ENCODE results near the gene SLIT3. TPM values are rescaled to one million over a fixed set of nuclear protein-coding genes. Genes with fewer than 3 reads are reported as not detected.

Gene SLIT3
- total RNA-seq, 1 experiment from 2014 or later, result not detected

GRCh38 chr5:168726342-168726741 is 574.6 kb downstream of the SLIT3 start:
- TF ChIP-seq EZH2 (IDR thresholded peaks at IDR 0.05; ENCODE audit: low read depth), result no peak
- no peak for TF ChIP-seq CTCF (conservative IDR thresholded peaks at IDR 0.05)
- H3K36me3 ChIP-seq (ENCODE audit: low read depth), result no peaks in the 10 kb centered on the region
- ChIA-PET CTCF (no interaction called here), POLR2A (ENCODE audit: unreplicated experiment) (no interaction called here)
- no peaks in the 10 kb centered on the region for H3K9me3 ChIP-seq (ENCODE audit: insufficient read depth, low read depth)
- H3K27ac ChIP-seq, result no peak overlapping the region
- no peaks in the 10 kb centered on the region for H3K79me2 ChIP-seq (ENCODE audit: low read depth)
- no peaks in the 10 kb centered on the region for H4K20me1 ChIP-seq (ENCODE audit: insufficient read depth)
- peaks cover 27% of the 10 kb centered on the region; the same call in 1 of the 2 replicates for H3K27me3 ChIP-seq (ENCODE audit: insufficient read depth, low read depth)
- H3F3A ChIP-seq (ENCODE audit: insufficient read depth, low read depth), result no peaks in the 10 kb centered on the region
- DNase-seq, result no peak
- BruUV-seq (replicated peaks), result no TSS peak
- H3K9me2 ChIP-seq (ENCODE audit: insufficient read depth), result no peaks in the 10 kb centered on the region
- no peak overlapping the region for H3K4me2 ChIP-seq
- no peak overlapping the region for H3K4me3 ChIP-seq
- H3K4me1 ChIP-seq (replicated peaks; ENCODE audit: insufficient read depth), result no peaks in the 10 kb centered on the region
- intact Hi-C loops (cut with micrococcal nuclease; ENCODE audit: unreplicated experiment), result no loop called here
- no peak overlapping the region for H2AFZ ChIP-seq

GRCh38 chr5:168724227-168724626 is 576.7 kb downstream of the SLIT3 start:
- ChIA-PET POLR2A (ENCODE audit: unreplicated experiment) (no interaction called here), CTCF (no interaction called here)
- intact Hi-C loops (cut with micrococcal nuclease; ENCODE audit: unreplicated experiment), result no loop called here
- no peak overlapping the region for H3K4me2 ChIP-seq
- H3K79me2 ChIP-seq (ENCODE audit: low read depth), result no peaks in the 10 kb centered on the region
- H3K4me1 ChIP-seq (replicated peaks; ENCODE audit: insufficient read depth), result no peaks in the 10 kb centered on the region
- no peak overlapping the region for H3K27ac ChIP-seq
- H4K20me1 ChIP-seq (ENCODE audit: insufficient read depth), result no peaks in the 10 kb centered on the region
- H3K36me3 ChIP-seq (ENCODE audit: low read depth), result no peaks in the 10 kb centered on the region
- no peak for DNase-seq
- H3K27me3 ChIP-seq (ENCODE audit: insufficient read depth, low read depth), result peaks cover 48% of the 10 kb centered on the region
- H2AFZ ChIP-seq, result no peak overlapping the region
- H3K4me3 ChIP-seq, result no peak overlapping the region
- no peaks in the 10 kb centered on the region for H3K9me2 ChIP-seq (ENCODE audit: insufficient read depth)
- no peaks in the 10 kb centered on the region for H3F3A ChIP-seq (ENCODE audit: insufficient read depth, low read depth)
- TF ChIP-seq EZH2 (IDR thresholded peaks at IDR 0.05; ENCODE audit: low read depth), result no peak
- TF ChIP-seq CTCF (conservative IDR thresholded peaks at IDR 0.05), result no peak
- no peaks in the 10 kb centered on the region for H3K9me3 ChIP-seq (ENCODE audit: insufficient read depth, low read depth)
- BruUV-seq (replicated peaks), result no TSS peak

GRCh38 chr5:168723037-168723436 is 577.9 kb downstream of the SLIT3 start:
- no peak for DNase-seq
- H3K79me2 ChIP-seq (ENCODE audit: low read depth), result no peaks in the 10 kb centered on the region
- H4K20me1 ChIP-seq (ENCODE audit: insufficient read depth), result no peaks in the 10 kb centered on the region
- H3K27me3 ChIP-seq (ENCODE audit: insufficient read depth, low read depth), result peaks cover 59% of the 10 kb centered on the region
- CTCF ChIA-PET, result no interaction called here
- no peak for TF ChIP-seq CTCF (conservative IDR thresholded peaks at IDR 0.05)
- no peak for TF ChIP-seq EZH2 (IDR thresholded peaks at IDR 0.05; ENCODE audit: low read depth)
- no peak overlapping the region for H3K4me2 ChIP-seq
- H2AFZ ChIP-seq, result no peak overlapping the region
- no peaks in the 10 kb centered on the region for H3F3A ChIP-seq (ENCODE audit: insufficient read depth, low read depth)
- H3K36me3 ChIP-seq (ENCODE audit: low read depth), result no peaks in the 10 kb centered on the region
- BruUV-seq (replicated peaks), result no TSS peak
- H3K4me3 ChIP-seq, result no peak overlapping the region
- H3K9me3 ChIP-seq (ENCODE audit: insufficient read depth, low read depth), result no peaks in the 10 kb centered on the region
- H3K27ac ChIP-seq, result no peak overlapping the region
- no peaks in the 10 kb centered on the region for H3K9me2 ChIP-seq (ENCODE audit: insufficient read depth)
- POLR2A ChIA-PET (ENCODE audit: unreplicated experiment), result no interaction called here
- intact Hi-C loops (cut with micrococcal nuclease; ENCODE audit: unreplicated experiment), result no loop called here
- no peaks in the 10 kb centered on the region for H3K4me1 ChIP-seq (replicated peaks; ENCODE audit: insufficient read depth)

Measured in PC-9 (cell line).